Hematopoietic multipotent progenitor cell treated with erythropoietin and hydrocortisone succinate and interleukin-3 and kit ligand, for 8 days (in vitro differentiated cells): Measurements from ENCODE around the gene GLDN.

Experiments
- DNase-seq: peaks from one replicate; pipeline ENCODE4 v3.0.0-alpha.2; 2015

Gene GLDN

GRCh38 chr15:51341366-51342226 lies at the start of gene GLDN:
TSS of gene GLDN (plus strand) at chr15:51341655. CDS start at chr15:51341685, 30 bp downstream.
- DNase-seq: no peak

DNA sequence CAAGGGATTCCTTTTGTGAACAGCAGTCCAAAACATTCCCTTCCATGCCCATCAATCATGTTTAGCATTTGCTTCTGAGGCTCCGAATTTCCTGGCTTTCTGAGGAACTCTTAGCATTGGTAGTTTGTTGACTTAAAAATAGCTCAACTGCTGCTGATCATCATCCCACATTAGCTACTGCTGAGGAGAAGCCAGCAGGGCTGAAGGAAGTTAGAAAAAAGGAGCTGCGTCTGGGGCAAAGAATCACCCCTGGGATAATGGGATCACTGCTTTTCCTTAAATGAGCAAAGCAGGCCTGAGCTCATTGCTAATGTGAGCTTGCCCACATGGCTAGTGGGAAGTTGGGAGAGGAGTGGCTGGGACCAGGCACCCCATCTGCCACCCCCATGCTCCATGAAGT lies 42.8 kb upstream of the GLDN start:
- DNase-seq: no peak

- no peak for DNase-seq
These were observed 42.1 kb upstream of the GLDN start for GRCh38 chr15:51299187-51300015.

GRCh38 chr15:51302480-51302879 lies 39.0 kb upstream of the GLDN start:
- no peak for DNase-seq

GRCh38 chr15:51303462-51303980 lies 37.9 kb upstream of the GLDN start:
- no peak for DNase-seq

GRCh38 chr15:51307325-51307724 lies 34.1 kb upstream of the GLDN start:
- no peak for DNase-seq

- no peak for DNase-seq
These were observed 33.6 kb upstream of the GLDN start for GRCh38 chr15:51307811-51308210.

GRCh38 chr15:51310064-51310463 lies 31.4 kb upstream of the GLDN start:
- DNase-seq: no peak

GRCh38 chr15:51311510-51311909 lies 29.9 kb upstream of the GLDN start:
- no peak for DNase-seq

DNA sequence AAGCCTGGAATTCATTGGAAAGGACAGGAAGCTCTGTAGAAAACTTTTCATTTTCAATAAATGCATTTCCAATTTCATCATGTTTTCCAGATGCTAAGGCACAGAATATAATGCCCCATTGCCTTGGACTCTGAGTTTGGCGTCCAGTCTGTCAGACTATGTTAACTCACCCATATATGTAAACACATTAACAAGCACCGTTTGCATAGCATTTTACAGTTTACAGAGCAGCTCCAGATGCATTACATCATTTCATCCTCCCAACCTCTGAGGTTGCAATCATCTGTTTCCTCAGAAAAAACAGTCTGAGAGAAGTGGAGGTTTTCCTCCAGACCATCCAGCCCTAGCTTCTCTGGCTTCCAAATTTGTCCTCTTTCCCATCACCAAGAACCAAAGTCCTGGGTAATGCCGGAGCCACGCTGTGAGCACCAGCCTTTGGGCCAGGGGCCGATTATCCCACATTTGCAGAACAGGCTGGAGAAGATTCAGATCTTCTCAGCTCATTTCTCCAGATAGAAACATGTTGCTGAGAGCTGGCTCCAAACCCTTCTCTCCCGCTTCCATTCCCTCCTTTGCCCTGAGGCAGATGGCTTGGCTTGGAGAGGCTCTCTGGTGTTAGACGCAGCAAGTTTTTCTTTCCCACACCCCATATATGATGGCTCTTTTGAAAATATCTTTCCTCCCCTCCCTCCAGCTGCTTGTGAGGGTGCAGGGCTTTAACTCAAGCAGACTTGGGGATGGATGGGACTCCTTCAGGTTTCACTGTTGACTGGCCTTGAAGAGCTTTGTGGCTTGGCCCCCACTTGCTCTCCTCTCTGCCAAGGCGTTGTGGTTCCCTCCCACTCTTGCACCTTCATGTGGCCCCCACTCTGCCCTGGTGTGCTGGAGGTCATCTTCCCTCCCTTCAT lies 29.0 kb upstream of the GLDN start:
- no peak for DNase-seq

- DNase-seq: no peak
These were observed 28.4 kb upstream of the GLDN start for GRCh38 chr15:51313074-51313393.

DNA sequence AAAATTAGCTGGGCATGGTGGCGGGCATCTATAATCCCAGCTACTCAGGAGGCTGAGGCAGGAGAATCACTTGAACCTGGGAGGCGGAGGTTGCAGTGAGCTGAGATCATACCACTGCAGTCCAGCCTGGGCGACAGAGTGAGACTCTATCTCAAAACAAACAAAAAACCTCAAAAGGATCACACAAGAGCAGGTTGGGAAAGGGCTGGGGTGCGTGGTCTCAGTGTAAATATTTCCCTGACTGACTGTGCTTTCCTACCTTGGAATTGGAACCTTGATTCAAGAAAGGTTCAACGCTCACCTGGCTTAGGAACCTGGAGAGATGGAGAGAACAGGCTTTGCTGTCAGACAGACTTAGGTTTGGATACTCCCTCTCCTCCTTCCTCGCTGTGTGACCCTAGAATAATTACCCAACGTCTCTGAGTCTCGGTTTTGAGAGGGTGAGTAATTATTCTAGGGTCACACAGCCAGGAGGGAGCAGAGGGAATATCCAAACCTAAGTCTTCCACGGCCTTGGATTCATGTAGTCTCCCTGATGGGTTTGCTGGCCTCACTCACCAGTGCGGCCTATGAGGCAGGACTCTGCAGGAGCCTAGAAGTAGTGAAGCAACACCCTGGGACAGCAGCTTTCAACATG lies 27.7 kb upstream of the GLDN start:
- no peak for DNase-seq

DNA sequence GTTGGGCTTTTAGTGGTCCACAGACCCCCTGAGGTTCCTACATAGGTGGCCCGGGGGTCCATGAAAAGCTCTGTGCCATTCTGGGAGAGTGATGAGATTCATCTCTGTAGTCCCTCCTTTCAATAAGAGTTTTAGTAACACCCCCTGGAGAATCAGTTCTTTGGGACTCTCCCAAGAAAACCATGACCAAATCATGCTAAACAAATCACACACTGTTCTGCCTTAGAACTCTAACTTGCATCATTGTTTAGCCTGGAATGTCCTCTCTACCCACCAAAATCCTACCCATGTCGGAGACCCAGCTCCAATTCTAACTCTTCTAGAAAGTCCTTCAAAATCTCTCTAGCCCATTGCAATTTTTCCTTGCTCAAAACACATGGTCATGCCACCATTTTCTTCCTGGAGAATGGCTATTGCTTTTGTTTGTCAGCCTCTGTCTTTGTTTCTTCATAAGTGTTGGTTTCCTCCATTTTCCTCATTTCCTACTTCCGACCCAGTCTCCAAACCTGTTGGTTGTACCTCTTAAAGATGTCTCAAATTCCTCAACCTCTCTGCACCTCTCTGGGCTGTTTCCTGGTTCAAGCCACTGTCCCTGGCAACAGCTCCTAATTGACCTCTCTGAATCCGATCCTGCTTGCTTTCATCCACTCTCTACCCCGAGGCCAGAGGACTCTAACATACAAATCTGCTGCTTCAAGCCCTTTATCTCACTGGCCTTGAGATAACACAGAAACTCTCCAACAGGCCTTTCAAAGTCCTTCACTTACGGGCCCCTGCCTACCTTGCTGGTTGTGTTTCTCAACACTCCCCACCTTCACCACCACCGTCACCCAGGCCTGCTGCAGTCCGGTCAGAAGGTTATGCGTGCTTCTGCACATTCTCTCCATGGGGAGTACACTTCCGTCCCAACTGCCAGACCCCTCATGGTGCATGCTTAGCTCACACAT lies 26.8 kb upstream of the GLDN start:
- DNase-seq: no peak

- DNase-seq: no peak
These were observed 25.7 kb upstream of the GLDN start for GRCh38 chr15:51315726-51316125.

DNA sequence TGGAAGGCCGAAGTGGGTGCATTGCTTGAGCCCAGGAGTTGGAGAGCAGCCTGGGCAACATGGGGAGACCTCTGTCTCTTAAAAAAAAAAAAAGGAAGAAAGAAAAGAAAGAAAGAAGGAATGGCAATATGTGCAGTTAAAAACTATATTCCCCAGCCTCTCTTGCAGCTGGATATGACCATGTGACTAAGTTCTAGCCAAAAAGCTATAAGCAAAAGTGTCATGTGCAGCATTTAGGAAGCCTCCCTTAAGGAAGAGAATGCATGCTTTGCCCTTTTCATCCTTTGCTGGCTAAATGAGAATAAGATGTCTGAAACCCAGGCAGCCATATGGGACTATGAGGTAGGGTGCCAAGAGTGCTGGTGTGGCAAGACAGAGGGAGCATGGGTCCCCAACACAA lies 24.8 kb upstream of the GLDN start:
- DNase-seq: no peak

GRCh38 chr15:51318382-51319150 lies 22.9 kb upstream of the GLDN start:
- no peak for DNase-seq

DNA sequence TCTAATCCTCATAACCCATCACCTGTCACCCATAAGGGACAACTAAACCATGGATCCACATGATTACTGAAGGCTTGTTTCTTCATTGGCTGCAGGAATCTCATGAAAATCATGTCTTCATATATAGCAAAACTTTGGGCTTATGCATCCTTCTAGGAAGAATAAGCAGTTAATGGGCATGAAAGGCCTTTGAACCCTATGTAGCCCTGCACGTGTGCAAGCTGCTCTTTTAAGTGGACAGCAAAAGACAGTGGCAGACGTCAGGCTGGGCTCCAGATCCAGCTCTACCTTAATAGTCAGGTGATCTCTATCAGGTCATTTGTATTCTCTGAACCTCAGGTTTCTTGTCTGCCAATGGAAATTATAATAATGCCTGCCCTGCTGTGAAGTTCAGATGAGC lies 21.9 kb upstream of the GLDN start:
- no peak for DNase-seq

DNA sequence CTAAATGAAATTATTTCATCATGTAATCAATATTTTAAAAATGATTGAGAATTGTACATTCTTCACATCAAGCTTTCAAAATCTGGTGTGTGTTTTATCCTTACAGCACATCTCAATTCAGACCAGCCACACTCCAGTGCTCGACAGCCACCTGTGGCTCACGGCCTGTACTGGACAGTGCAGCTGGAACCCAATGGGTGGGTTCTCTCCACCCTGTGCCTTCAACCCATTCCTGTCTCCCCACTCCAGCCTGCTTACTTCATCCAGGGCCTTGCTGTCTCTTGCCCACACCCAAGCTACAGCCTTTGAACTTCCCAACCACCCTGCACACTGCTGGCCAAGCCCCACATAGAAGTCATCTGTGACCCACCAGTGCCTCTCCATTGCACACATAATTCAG lies 20.6 kb upstream of the GLDN start:
- no peak for DNase-seq

- no peak for DNase-seq
These were observed 20.1 kb upstream of the GLDN start for GRCh38 chr15:51321316-51321715.

GRCh38 chr15:51322621-51323296 lies 18.7 kb upstream of the GLDN start:
- DNase-seq: no peak
